GM19043 (cell line): Measurements from ENCODE around the gene ZER1.
"Not testable (repeated sequence)": the region's sequence is repeated elsewhere in the genome, so short reads cannot be mapped to it uniquely, and the experiment has no call there.

Experiments used
- ATAC-seq: cut with Tn5 transposase; IDR thresholded peaks from one replicate; pipeline ENCODE4 v1.9.1; 2021; ENCODE audit warnings: low read depth; ENCODE audit not compliant: unreplicated experiment

Gene ZER1

DNA sequence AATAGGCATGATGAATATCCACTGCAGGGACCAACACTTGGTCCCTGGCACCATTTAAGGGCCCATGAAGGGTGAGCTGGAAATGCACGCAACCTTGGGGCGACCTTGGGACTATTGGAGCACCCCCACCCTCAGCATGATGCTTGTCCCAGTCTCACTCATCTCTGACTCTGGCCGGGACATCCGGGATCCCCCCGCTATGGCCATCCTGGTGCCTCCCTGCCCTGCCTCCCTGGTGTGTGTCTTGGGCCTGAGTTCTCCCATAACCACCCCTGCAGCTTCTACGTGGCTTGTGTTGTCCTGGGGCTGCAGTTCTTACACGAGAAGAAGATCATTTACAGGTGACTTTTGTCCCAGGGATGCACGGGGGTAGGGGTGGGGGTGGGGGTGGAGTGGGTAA, 53.7 kb downstream of the ZER1 start:
- no peak for ATAC-seq

DNA sequence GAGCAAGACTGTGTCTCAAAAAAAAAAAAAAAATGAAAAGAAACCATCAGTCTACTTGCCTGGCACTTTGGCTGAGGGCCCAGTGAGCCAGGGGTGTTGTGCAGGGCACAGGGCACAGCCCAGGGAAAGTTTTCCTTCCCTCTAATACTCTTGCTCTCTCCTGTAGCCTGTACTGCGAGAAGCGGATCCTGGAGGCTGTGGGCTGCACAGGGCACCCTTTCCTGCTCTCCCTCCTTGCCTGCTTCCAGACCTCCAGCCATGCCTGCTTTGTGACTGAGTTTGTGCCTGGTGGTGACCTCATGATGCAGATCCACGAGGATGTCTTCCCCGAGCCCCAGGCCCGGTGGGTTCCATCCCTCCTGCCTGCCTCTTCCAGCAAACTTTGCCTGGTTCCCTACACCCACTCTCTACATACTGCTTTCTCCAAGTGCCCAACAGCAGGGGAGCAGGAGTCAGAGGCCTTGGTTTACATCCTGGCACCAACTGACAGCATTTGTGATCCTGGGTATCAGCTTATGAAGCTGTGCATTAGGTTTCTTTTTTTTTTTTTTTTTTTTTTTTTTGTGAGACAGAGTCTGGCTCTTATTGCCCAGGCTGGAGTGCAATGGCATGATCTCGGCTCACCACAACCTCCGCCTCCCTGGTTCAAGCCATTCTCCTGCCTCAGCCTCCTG, 55.0 kb downstream of the ZER1 start:
- no peak for ATAC-seq

DNA sequence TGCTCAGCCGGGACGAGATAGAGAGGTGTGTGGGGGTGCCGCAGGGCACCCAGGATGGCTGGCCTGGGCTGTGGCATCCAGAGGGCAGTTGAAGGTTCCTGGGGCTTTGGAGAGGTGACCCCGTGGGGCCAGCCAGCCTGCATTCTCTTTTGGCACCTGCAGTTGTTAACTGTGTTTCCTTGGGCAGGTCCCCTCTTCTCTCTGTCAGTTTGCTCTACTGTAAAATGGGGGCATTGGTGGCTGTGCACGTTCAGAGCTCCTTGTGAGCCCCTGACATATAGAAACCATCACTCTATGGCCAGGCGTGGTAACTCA, 56.3 kb downstream of the ZER1 start:
- ATAC-seq: no peak

DNA sequence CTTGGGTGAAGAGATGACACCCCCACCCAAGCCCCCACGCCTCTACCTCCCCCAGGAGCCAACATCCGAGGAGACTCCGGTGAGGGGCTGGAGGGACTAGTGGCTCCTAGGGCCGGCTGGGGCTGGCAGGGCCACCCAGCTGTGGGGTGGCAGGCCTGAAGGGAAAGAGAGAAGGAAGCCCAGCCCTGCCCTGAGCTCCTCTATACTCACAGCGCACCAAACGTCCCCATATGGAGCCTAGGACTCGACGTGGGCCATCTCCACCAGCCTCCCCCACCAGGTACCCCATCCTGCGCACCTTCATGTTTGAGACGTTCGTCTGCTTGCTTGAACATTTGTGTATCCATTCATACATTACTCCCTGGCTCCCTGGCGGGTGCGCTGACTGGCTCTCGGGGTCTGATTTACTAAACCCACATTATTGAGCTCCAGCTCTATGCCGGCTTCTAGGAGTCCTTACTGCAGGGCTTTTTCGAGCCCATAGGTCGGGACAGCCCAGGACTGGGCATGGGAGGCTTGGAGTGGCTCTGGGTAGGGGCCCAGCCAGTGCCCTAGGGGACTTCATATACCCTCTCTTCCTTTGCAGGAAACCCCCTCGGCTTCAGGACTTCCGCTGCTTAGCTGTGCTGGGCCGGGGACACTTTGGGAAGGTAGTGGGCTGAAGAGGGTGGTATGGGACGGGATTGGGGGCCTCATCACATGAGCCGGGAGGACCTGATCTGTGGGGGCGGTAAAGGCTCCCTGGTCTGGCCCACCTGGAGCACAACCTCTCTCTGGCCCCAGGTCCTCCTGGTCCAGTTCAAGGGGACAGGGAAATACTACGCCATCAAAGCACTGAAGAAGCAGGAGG, 56.9 kb downstream of the ZER1 start:
- ATAC-seq: no peak

DNA sequence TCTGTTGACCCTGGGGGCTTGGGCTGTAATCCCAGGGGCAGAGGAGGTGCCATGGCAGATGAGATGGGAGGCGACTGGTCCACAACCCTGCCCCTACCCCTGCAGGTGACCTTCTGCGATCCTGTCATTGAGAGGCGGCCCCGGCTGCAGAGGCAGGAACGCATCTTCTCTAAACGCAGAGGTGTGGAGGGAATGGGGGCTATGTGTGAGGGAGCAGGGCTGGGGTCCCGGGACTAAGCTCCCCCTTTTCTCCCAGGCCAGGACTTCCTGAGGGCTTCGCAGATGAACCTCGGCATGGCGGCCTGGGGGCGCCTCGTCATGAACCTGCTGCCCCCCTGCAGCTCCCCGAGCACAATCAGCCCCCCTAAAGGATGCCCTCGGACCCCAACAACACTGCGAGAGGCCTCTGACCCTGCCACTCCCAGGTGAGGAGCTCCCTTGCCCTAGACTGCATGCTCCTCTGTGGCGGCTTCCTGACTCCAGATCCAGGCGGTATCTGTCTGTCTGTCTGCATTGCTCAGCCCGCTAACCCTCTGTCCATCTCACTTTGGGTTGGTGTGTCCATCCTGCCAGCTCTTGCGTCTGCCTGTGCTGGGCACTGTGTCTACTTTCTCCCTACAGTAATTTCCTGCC, 57.7 kb downstream of the ZER1 start:
- ATAC-seq: no peak

DNA sequence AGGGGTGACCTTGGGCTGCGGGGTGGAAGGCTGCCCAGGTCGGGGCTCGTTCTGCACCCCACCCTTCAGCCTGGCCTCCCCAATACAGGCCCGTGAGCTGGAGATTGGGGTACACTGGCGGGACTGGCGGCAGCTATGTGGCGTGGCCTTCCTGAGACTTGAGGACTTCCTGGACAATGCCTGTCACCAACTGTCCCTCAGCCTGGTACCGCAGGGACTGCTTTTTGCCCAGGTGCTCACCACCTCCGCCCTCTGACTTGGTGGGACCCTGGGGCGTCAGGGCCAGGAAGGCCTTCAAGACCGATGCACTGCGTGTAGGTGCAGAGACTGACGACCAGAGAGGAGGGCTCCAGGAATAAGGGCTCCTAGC, 58.3 kb downstream of the ZER1 start:
- no peak for ATAC-seq

DNA sequence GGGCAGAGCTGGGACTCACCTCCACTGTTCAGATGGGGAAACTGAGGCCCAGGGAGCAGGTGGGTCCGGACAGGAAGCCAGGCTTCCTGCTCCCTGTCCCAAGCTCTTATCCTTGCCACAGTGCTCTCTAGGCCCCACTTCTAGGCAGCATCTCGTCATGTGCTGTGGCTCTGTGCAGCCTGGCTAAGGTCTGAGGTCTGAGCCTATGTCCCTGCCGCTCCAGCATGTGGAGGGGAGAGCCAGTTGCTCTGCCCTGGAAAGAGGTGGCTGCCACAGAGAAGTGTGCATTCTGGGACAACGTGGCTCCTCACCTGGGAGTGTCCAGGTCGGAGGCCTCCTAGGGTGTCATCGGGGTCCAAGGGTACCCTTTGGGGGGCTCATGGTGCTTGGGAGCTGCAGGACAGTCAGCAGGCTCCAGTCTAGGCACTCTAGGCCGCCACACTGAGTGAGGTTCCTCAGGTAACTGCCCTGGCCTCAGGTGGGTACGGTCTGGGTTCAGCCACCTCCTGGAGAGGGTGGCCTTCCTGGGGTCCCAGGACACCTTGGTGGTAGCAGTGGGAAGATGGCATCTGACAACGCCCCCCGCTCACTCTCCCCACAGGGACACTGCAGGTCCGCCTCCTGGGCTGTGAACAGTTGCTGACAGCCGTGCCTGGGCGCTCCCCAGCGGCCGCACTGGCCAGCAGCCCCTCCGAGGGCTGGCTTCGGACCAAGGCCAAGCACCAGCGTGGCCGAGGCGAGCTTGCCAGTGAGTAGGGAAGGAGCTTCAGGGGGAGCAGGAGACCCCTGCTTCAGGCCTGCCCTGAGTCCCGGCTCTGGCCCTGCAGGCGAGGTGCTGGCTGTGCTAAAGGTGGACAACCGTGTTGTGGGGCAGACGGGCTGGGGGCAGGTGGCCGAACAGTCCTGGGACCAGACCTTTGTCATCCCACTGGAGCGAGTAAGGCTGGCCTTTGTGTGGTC, 59.0 kb downstream of the ZER1 start:
- no peak for ATAC-seq

DNA sequence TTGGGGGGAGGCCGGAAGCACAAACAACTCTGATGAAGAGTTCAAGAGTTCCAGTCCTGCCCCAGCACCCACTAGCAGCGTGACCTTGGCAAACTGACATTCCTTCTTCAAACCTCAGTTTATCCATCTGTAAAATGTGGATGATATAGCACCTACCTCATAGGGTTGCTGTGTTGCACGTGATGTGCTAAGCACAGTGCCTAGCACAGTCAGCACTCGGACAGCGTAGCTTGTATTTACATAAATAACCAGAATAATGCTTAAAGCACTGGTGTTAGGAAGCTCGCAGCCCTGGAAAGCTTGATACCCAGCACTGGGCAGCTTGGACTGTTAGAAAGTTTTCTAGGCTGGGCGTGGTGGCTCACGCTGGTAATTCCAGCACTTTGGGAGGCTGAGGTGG, 64.3 kb downstream of the ZER1 start:
- ATAC-seq: no peak

DNA sequence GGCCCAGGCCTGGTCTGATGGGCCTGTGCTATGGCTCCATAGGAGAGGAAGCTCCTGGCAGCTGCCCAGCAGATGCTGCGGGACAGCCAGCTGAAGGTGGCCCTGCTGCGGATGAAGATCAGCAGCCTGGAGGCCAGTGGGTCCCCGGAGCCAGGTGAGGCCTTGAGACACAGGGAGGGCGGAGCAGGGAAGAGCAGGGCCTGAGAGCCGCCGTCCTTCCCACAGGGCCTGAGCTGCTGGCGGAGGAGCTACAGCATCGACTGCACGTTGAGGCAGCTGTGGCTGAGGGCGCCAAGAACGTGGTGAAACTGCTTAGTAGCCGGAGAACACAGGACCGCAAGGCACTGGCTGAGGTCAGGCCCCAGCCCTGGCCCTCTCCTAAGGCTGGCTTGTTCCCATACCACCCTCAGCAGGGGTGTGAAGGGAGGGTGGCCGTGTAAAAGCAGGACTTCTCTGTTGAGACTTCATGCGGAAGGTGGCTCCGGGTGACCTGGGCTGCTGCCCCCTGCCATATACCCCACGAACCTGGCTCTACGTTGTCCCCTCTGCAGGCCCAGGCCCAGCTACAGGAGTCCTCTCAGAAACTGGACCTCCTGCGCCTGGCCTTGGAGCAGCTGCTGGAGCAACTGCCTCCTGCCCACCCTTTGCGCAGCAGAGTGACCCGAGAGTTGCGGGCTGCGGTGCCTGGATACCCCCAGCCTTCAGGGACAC, 64.9 kb downstream of the ZER1 start:
- ATAC-seq: no peak

DNA sequence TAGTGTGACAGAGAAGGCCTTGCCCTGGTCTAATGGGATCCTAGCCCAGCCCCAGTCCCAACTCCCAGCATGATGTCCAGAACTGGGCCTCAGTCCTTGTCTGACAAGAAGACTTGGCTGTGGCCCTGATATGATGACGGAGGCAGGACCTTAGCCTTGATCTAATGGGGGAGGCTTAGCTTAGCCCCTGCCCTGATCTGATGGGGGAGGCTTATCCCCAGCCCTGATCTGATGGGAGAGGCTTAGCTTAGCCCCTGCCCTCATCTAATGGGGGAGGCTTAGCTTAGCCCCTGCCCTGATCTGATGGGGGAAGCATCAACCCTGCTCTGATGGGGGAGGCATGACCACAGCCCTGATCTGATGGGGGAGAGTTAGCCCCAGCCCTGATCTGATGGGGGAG, 65.7 kb downstream of the ZER1 start:
- no peak for ATAC-seq

DNA sequence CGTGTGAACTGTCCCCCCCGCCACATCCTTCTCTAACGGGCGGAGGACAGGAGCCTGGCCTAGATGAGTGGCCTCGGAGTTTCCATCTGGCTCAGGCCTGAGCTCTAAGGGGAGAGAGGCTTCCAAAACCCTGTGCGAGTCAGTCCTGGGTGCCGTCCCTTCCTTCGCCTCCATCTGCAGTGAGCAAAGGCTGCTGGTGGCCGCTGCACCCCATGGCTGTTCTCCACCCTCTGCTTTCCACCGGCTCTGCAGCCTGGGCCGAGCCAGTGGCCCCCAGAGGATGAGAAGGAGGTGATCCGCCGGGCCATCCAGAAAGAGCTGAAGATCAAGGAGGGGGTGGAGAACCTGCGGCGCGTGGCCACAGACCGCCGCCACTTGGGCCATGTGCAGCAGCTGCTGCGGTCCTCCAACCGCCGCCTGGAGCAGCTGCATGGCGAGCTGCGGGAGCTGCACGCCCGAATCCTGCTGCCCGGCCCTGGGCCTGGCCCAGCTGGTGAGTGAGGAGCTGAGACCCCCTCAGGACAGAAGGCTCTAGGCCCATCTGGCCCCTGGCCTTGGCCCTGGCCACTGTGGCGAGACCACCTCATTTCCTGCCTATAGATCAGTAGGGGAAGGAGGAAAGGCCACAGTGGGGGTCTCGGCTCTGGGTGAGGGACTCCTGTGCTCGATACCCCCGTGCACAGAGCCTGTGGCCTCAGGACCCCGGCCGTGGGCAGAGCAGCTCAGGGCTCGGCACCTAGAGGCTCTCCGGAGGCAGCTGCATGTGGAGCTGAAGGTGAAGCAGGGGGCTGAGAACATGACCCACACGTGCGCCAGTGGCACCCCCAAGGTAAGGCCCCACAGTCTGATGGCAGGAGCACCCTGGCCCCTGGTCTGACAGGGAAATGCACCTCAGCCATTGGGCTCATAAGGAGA, 66.4 kb downstream of the ZER1 start:
- ATAC-seq: no peak

DNA sequence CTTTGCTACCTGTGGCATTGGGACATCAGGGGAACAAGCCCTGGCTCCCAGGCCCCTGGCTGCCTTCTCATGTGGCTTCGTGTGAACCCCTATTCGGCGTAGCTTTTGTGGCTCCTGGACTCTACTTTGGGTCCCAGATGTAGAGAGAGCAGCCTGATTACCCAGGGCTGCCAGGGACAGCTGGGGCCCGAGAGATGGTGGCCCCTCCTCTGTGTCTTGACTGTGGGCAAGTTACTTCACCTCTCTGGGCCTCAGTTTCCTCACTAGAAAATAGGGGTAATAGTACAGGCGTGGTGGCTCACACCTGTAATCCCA, 67.4 kb downstream of the ZER1 start:
- no peak for ATAC-seq

DNA sequence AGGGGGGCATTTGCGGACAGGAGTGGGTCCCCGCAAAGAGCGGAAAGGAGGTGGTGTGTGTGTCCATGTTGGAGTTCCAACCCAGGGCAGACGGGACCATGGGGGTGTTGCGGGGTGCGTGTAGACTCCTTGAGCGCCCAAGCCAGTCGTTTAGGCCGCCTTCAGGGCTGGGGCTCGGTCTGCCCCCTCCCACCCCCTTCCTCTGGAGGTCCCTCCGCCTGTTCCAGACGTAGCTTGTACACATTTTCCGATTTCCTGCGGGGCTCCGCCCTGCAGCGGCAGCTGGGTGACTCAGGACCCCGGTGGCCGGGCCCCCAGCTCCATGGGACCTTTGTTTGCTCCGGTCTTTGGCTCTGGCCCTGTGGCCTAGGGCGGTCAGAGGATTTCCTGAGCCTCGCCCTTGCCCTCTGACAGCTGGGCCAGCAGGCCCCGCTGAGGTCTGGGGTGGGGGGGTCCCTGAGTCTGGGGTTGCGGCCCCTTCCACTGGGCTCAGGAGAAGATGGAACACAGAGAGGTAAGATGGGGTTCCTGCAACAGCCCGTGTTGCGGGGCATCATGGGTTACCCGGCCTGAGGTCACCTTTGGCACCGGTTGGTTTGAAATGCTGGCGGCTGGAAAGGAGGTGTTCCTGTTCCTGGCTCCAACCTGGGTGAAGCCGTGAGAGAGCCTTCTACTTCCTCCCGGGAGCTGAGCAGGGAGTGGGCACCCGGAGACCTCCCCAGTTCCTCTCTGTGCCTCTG, 67.9 kb downstream of the ZER1 start:
- no peak for ATAC-seq

DNA sequence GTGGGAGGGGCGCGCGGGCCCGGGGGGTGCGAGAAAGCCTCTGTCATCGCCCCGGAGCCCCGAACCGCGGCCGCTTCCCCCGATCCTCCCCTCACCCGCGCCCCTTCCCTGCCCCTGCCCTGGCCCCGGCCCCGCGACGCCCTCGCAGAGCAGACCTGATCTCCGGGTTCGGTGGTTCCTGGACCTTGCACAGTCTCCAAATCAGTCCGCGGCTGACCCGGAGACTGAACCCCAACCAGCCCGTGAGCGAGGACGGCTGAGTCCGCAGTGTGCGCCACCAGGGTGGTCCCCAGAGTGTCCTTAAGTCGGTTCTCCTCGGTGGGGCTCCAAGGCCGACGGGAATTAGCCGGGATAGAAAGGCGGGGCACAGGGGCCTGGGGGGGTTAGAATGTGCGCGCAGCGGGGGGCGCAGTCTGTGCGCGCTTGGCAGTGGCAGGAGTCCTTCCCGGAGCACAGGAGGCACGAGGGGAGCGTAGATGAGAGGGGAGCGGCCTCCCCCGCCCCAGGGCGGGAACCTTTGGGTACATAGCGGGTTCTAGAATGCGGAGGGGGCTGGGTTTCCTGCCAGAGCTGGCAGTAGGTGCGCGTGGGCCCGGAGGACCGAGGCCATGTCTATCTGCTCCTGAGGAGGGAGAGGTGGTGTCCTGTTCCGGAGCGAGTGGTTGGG, 68.6 kb downstream of the ZER1 start:
- ATAC-seq: no peak

DNA sequence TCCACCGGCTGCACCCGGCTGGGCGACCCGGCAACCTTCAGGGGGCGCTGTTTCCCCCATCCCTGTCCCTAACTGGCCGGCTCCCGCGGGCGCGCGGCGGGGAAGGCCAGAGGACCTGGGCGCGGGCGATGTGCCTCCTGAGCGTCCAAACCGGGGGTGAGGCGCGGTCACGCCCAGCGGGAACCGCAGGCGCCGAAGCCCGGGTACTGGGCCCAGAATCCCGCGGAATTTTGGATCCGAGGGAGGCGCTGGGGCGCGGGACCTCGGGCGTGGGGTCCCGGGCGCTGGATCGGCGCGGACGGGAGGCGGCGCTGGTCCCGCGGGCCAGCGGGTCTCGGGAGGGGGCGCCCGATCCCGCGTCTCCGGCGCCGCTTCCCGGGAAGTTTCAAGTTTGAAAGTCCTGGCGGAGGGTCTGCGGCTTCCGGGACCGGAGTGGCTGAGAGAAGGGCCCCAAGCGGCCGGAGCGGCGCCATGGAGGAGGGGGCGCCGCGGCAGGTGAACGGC, 69.2 kb downstream of the ZER1 start, which contains the start of gene PKN3:
Gene PKN3 (plus strand): TSS at position 59 of the 504 bp plus-strand sequence. CDS start 413 bp downstream, at position 472.
- peak; percentile 78 for ATAC-seq

DNA sequence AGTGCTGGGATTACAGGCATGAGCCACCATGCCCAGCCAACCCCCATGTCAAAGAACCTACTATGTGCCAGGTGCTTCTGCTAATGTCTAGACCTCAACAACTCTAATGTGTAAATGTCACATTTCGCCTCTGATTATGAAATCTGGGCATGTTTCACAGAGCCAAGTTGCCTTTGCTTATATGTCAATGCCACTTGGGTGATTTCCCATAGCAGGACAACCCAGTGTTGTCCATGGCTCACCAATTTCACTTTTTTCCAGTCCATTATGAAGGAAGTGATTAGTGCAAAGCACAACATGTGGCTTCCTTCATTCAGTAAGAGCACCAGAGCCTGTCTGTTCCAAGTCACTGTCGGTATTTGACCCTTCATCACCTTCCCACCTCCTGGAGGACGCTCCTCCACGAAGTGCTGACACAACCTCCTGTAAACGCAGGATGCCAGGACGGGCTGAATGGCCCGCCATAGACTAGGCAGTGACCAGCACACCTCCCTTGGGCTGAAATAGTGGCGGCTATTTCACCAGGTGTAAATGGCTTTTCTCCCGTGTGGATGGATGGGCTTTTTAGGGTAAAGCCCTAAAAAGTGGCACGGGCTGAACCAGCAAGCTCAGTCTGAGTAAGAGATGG, 70.4 kb downstream of the ZER1 start:
- ATAC-seq: no peak

DNA sequence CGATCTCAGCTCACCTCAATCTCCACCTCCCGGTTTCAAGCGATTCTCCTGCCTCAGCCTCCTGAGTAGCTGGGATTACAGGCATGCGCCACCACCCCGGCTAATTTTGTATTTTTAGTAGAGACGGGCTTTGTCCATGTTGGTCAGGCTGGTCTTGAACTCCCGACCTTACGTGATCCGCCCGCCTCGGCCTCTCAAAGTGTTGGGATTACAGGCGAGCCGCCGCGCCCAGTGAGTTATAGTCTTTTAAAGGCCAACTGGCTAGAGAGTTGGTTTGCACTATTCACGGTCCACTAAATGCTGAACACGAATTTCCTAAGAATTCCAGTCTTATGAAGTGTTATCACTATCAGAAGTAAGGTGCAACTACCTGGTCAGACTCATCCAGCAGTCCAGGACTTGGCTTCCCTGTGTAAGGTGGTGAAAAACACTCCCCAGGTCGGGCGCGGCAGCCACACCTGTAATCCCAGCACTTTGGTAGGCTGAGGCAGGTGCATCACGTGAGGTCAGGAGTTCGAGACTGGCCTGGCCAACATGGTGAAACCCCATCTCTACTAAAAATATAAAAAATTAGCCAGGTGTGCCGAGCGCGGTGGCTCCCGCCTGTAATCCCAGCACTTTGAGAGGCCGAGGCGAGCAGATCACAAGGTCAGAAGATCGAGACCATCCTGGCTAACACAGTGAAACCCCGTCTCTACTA, 72.5 kb downstream of the ZER1 start:
- not testable (repeated sequence) for ATAC-seq
